Pons (tissue), 1 donor: Measurements from ENCODE around the gene KLC3.
"Not testable (repeated sequence)": the region's sequence is repeated elsewhere in the genome, so short reads cannot be mapped to it uniquely, and the experiment has no call there.

Experiments used
- DNase-seq: peaks from one replicate; pipeline ENCODE4 v3.0.0-alpha.2; 2016; ENCODE audit warnings: low spot score

KLC3 gene

DNA sequence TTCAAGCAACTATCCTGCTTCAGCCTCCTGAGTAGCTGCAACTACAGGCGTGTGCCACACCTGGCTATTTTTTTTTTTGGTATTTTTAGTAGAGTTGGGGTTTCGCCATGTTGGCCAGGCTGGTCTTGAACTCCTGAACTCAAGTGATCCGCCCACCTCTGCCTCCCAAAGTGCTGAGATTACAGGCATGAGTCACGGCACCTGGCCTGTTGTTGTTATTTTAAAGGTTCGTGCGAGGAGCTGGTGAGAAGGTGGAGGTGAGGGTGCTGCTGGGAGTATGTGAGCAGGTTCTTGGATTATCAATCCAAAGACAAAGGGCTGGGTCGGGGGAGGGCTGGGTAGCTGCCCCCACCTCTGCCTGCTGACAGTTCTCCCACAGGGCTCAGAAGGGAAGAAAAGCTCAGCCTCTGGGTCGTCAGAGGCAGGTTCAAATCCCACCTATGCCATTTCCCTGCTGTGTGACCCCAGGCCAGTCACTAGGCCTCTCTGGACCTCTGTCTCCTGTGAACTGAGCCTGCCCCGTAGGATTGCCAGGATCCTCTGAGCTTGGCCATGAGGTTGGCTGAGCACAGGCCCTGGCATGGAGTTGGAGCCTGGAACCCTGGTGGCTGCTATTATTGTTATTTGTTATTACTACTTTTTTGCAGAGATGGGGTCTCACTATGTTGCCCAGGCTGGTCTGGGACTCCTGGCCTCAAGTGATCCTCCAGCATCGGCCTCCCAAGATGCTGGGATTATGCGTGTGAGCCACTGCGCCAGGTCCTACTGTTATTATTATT, 19.4 kb upstream of the KLC3 start:
- no peak for DNase-seq

DNA sequence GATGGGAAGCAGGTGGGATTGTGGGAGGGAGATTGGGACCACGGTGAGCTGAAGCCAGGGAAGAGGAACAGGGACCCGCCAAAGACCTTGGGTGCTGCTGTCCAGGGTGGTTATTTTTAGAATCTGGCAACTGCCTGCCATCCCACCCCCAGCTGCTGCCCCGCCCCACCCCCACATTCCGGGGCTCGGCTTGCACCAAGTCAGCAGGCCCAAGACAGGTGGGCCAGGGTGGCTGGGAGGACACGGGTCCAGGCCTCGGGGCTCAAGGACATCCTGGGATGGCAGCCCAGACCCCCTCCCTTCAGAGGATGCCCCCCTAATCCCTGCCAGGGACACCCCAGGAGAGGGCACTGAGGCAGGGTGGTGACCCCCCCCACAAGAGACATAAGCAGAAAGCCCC, 18.7 kb upstream of the KLC3 start:
- DNase-seq: no peak

DNA sequence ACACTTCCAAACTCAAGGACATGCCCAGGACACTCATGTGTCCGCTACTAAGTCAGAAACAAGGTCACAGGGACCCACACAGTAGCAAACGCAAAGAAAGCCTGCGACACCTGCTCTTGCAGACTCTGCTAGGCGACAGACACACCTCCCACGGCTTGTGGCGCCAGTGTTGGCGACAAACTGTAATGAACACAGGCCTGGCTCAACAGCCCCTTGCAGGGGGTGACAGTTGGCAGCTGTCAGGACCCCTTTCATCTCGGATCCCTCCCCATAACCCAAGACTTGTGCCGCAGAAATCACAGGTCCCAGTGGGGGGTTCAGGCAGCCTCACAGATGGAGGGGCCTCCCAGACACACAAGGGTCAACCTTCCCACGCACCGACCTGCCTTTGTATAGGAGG, 18.2 kb upstream of the KLC3 start:
- no peak for DNase-seq

DNA sequence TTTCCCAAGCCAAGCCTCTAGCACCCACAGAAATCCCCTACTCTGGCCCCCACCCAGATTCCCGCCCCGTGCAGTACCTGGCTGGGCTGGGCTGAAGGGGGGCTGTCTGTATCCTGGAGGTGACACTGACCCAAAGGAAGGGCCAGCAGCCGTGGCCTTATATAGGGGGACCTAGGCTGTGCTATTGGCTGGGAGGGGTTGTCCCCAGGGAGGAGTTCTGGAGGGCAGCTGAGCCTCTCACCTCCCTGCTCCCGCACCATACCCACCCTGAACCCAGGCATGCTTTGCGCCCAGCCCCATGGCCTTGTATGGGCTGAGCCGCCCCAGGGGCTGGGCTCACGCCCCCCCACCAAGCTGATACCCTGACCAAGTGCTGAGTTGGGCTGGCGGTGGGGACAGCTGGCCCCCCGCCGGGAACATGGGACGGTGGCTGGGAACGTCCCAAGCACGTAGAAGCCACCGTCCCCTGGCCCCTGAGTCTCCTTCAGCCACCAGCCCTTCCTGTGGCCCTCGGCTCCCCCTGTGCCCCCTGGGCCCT, 17.7 kb upstream of the KLC3 start, which contains the start of gene CKM:
TSS of gene CKM (minus strand) at position 132 of the 538 bp plus-strand sequence. CDS start 3,162 bp downstream, outside the sequence.
- no peak for DNase-seq

DNA sequence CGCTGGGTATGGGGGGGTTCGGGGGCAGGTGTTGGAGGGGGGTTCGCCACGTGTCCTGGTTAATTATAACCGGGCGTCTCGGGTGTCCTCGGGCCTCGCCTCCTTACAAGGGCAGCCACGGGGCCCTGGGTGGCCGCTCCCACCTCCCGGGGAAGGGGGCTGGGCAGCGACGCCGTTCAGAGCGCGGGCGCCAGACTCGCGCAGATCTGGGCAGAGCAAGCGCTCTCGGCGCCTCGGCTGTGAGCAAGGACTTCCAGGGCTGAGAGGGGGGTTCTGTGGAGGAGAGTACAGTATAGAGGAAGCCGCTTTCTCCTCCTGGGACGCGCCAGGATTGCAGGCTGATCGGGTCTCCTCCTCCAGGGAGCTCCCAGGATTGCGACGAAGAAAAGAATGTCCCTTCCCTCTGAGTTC, 16.9 kb upstream of the KLC3 start:
- DNase-seq: no peak

DNA sequence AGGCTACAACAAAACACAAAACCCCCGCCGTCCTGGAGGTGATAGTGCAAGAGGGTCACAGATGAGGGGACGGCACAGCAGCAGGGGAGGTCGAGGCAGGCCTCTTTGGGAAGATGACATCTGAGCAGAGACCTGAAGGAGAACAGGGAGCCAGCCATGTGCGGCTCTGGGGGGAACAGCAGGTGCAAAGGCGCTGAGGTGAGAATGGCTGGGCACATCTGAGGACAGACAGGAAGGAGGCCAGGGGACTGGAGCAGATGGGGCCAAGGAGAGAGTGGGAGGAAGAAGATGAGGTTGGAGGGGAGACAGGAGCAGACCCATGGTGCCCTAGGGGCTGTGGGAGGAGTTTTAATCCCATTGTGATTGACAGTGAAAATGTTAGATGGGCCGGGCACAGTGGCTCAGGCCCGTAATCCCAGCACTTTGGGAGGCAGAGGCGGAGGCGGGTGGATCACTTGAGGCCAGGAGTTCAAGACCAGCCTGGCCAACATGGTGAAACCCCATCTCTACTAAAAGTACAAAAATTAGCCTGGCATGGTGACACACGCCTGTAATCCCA, 16.1 kb upstream of the KLC3 start:
- no peak for DNase-seq

DNA sequence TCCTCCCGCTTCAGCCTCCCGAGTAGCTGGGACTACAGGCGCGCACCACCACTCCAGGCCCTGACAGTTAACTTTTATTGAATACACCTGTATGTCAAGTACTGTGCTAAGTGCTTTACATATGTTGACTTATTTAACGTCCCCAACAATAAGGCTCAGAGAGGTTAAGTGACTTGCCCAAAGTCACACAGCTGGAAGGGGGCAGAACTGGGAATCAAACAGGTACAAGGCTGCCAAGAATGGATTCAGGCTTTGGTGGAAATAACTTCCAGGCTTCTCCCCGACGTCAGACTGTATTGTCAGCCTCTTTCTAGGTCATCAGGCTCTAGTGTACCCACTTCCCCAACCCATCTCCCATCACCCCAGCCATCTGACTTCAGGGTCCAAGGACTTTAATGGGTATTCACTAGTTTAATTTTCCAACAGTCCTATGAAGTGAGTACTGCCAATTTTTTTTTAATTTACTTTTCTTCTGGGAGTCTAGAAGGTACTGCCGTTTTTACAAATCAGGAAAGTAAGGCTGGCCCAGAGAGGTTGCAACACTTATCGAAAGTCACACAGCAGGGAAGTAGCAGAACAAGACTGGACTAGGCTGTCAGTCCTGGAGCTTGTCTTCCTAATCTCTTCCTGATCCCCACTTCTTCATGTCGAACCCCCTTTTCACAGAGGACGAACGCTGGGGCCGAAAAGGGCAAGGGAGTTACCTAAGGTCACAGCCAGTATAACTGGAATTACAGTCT, 13.0 kb upstream of the KLC3 start:
- DNase-seq: no peak

DNA sequence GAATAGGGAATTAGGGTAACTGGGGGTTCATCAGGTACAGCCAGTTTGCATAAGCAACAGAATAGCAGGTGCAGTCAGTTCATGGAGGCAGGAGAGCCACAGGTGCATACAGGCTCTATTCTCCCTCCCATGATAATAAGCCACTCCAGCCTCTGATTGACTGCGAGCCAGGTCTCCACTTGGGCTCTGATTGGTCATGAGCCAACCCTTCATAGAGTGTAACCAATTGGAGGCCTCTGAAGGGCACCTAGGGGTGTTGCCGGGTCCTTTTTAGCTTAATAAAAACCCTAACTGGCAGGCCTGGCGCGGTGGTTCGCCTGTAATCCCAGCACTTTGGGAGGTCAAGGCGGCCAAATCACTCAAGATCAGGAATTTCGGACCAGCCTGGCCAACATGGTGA, 9.1 kb upstream of the KLC3 start:
- DNase-seq: no peak

DNA sequence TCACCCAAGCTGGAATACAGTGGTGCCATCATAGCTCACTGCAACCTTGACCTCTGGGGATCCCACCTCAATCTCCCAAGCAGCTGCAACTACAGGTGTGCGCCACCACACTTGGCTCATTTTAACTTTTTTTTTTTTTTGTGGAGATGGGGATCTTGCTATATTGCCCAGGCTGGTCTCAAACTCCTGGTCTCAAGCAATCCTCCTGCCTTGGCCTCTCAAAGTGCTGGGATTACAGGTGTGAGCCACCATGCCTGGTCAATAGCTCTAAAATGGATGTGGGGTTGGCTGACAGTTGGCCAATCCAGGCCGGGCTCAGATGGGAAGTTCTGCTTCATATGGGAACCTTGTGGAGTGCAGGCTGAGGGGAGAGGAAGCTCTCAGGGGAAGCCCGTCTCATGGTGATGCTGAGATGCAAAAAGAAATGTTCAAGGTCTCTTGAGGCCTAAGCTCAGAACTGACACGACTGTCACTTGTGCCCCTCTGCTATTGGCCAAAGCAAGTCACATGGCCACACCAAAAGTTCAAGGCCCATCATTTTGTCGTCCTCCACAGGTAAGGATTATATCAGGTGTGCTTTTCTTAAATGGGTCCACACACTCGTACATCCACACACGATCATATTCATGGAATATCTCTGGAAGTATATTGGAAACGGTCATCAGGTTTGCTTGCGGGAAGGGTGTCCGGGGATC, 6.8 kb upstream of the KLC3 start:
- DNase-seq: no peak

DNA sequence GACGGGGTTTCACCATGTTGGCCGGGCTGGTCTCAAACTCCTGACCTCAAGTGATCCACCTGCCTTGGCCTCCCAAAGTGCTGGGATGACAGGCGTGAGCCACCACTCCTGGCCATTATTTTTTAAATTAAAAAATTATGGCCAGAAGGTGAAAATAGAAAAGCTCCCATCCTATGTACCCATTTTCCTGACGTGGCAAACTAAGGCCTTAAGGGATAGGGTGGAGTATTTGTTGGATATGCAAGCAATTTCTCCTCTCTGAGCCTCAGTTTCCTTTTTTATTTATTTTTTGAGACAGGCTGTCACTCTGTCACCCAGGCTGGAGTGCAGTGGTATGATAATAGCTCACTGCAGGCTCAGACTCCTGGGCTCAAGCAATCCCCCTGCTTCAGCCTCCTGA, 5.7 kb upstream of the KLC3 start:
- not testable (repeated sequence) for DNase-seq

DNA sequence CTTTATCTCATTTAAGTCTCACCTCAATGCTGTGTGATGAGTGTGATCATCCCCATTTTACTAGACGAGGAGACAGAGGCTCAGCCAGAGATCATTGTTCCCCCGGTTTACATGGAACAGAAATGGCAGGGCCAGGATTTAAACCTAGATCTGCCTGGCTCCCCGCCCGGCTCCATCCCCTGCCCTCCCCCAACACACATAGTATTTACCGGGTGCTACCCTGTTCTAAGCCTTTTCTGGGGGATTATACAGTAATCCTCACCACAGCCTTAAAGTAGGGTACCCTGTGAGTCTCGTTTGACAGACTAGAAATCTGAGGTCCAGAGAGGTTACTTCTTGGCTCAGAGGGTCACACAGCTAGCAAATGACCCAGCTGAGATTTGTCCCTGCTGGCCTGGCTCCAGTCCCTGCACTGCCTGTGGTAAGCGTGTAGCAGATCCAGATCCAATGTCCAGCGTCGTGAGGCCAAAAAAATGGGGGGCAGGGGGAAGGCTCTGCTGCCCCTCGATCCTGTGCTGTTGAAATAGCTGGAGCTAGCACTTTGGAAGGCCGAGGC, 3.8 kb upstream of the KLC3 start:
- DNase-seq: no peak

DNA sequence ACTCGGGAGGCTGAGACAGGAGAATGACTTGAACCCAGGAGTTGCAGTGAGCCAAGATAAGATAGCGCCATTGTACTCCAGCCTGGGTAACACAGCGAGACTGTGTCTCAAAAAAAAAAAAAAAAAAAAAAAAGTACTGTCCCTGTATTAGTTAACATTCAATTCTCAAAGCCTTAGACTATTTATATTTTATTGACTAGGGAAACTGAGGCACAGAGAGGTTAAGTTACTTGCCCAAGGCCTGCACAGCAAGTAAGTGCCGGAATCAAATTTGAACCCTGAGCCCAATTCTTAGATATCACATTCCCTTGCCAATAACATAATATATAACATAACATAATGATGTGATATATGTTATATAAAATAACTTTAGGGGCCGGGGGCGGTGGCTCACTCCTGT, 921 bp upstream of the KLC3 start:
- DNase-seq: no peak

DNA sequence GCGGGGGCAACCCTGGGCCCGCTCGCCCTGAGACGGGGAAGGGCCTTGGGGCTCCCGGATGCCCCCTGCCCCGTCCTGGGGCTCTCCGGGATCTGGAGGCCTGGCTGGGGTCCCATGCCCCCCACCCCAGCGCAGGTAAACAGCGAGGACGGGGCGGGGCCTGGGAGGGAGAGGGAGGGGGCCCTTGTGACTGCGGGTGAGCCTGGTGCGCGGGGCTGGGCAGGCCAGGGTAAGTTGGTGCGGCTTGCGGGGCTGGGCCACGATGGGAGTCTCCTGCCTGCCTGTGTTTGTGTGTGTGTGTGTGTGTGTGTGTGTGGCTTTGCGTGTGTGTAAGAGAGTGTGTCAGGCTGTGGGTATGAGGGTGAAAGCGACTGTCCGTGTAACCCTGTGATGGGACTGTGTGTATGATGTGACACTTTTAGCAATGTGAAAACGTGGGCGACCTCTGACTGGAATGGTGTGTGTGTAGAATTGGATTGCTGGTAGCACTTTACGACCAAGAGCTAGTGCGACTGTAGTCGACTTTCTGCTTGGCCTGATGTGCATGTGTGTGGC, 426 bp downstream of the KLC3 start:
- no peak for DNase-seq

DNA sequence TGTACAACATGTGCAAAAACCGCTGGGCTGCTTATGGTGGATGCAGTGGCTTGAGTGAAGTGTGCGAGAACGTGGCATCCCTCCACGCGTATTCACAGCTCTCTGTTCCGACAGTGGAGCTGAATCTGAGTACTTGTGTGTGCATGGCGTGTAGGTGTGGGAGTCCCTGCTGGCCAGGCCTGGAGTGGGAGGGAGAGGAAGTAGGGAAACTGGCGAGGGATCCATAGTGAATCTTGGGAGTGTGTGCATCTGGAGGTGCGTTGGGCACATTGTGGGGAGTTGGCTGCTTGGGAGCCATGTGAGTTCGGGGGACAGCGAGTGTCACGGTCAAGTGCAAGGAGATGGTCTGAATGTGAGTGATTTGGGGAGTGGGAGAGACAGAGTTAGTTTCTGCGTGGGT, 2.4 kb downstream of the KLC3 start:
- no peak for DNase-seq

DNA sequence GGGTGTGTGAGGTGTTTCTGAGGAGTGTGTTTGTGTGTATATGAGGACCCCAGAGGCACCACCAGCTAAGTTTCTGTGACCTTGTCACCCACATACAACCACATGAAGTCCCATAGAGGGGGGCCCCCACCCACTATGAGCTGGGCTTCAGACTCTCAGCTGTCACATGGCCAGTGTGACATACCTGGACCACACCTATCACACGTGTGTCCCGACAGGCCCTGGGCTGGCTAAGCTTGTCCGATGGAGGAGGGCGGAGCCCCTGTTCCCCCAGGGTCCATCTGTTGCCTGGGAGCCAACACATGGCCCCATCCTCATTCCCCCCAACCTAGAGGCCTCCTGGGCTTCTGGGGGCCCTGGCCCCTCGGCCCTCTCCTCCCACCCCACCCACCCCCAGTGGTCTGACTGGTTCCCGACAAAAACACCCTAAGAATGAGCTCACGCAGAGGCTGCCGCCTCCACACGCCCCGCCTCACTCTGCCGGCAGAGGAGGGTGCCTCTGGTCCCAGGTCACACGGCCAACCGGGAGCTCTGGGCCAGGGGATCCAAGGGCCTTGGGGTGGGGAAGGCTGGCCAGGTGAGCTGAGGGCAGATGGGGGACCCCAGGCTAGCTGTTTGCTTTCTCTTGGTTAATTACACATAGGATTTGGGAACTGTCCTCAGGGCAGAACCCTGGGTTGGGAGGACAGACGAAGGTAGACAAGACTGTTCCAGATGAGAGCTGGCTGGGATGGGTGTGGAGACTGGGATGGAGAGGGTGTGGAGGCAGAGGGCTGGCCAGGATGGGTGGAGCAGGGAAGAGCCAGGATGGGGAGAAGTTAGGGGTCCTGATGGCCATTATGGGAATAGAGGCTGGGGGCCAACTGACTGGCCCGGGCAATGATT, 4.3 kb downstream of the KLC3 start:
- DNase-seq: no peak

DNA sequence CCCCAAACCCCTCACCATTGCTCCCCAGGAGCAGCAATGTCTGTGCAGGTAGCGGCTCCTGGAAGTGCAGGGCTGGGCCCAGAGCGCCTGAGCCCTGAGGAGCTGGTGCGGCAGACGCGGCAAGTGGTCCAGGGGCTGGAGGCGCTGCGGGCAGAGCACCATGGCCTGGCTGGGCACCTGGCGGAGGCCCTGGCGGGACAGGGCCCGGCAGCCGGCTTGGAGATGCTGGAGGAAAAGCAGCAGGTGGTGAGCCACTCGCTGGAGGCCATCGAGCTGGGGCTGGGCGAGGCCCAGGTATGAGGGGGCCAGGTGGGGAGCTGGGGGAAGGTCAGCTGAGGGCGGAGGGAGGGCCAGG, 4.9 kb downstream of the KLC3 start:
- no peak for DNase-seq

DNA sequence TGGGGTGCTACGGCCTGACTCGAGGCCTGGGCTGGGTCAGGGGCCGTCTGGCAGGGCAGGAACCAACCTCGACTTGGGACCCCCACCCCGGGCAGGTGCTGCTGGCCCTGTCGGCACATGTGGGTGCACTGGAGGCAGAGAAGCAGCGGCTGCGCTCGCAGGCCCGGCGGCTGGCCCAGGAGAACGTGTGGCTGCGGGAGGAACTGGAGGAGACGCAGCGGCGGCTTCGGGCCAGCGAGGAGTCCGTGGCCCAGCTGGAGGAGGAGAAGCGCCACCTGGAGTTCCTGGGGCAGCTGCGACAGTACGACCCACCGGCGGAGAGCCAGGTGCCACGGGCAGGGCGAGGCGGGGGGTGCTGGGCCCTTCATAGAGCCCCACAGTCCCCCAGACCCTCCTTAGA, 5.9 kb downstream of the KLC3 start:
- DNase-seq: no peak

DNA sequence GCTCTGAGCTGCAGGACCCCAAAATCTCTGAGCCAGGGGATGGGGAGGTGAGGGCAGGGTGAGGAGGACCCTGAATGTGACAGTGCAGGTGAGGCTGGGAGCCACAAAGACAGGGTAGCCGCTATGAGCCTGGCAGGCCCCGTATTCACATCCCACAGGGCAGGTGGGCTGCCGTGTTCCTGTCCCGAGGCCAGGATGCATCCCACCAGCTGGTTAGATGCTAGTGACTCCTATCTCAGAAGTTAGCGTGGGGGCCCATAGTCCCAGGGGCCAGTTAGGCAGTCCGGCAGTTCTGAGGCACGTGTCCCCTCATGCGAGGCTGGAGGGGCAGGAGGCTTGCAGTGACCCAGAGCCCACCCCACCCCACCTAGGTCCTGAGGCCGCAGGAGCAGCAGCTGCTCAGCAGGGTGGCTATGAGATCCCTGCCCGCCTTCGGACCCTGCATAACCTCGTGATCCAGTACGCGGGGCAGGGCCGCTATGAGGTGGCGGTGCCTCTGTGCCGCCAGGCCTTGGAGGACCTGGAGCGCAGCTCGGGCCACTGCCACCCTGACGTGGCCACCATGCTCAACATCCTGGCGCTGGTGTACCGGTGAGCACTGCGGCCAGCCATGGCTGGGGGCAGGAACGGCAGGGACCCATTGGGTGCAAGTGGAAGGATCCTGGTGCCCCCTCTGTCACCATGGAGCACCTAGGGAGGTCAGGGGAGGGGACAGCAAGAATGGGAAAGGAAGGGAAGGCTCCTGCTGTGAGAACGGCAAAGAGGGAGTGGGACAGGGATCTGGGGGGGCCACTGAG, 7.2 kb downstream of the KLC3 start:
- DNase-seq: no peak

DNA sequence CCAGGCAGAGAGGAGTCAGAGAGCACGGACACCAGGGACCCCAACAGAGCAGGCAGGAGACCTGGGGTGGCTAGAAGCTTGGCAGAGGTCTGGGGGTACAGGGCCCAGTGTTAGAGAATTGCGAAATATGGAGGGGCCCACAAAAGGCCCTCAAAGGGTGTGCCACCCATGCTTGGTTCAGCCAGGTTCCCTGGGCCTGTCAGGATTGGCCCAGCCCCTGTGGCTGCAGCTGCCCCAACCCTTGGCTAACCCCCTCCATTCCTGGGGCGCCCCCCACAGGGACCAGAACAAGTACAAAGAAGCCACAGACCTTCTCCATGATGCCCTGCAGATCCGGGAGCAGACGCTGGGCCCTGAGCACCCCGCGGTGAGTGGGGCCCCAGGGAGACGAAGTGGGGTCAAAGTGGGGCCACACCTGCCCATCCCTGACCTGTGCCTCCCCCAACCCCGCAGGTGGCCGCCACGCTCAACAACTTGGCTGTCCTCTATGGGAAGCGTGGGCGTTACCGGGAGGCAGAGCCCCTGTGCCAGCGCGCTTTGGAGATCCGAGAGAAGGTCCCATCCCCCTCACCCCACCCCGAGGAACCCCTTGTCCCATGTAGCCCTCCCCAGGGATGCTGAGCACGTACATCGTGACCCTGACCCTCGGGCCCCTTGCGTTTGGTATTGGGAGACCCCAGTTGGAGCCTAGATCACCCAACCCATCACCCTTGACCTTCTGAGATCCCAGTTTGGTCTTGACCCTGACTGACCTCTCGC, 8.0 kb downstream of the KLC3 start:
- DNase-seq: no peak
